OCI-LY1 (cell line): Measurements from ENCODE around the gene BAG3.

Experiments used
- H2AFZ ChIP-seq: fragments of 200-600 bp; sonication (generic), shearing (Covaris generic); 2 replicates; pipeline ENCODE4 v1.6.0; 2014; ENCODE audit warnings: antibody characterized with exemption, mild to moderate bottlenecking, low read length
- H3F3A ChIP-seq: fragments of 200-600 bp; sonication (generic), shearing (Covaris generic); 2 replicates; pipeline ENCODE4 v1.6.0; 2014; ENCODE audit warnings: mild to moderate bottlenecking, antibody characterized with exemption, low read length, moderate library complexity; ENCODE audit not compliant: insufficient read depth
- H3K27ac ChIP-seq: fragments of 200-600 bp; sonication (generic); 2 replicates; pipeline ENCODE4 v1.5.1; 2014; ENCODE audit warnings: low read length, mixed run types, mild to moderate bottlenecking, low read depth; ENCODE audit not compliant: poor library complexity, severe bottlenecking
- H3K27me3 ChIP-seq: fragments of 200-600 bp; sonication (generic); 2 replicates; pipeline ENCODE4 v1.6.0; 2014; ENCODE audit warnings: antibody characterized with exemption, mild to moderate bottlenecking, low read length, moderate library complexity; ENCODE audit not compliant: insufficient read depth
- H3K36me3 ChIP-seq: fragments of 200-600 bp; sonication (generic); 2 replicates; pipeline ENCODE4 v1.6.1; 2014; ENCODE audit warnings: mild to moderate bottlenecking, antibody characterized with exemption, low read length, moderate library complexity, mixed read lengths; ENCODE audit not compliant: insufficient read depth
- H3K4me1 ChIP-seq: fragments of 200-600 bp; sonication (generic); 2 replicates; pipeline ENCODE4 v1.5.1; 2014; ENCODE audit warnings: mild to moderate bottlenecking, low read length, moderate library complexity; ENCODE audit not compliant: insufficient read depth, severe bottlenecking
- H3K4me2 ChIP-seq: fragments of 200-600 bp; sonication (generic), shearing (Covaris generic); 2 replicates; pipeline ENCODE4 v1.6.1; 2014; ENCODE audit warnings: low read length
- H3K4me3 ChIP-seq: fragments of 200-600 bp; sonication (generic); 2 replicates; pipeline ENCODE4 v1.5.1; 2014; ENCODE audit warnings: low read length, low read depth, mild to moderate bottlenecking, mixed read lengths; ENCODE audit not compliant: poor library complexity, severe bottlenecking
- H3K79me2 ChIP-seq: fragments of 200-600 bp; shearing (Covaris generic); 2 replicates; pipeline ENCODE4 v1.6.1; 2016; ENCODE audit warnings: mixed run types, low read length, mixed read lengths; ENCODE audit not compliant: insufficient read depth
- H3K9ac ChIP-seq: fragments of 200-600 bp; sonication (generic), shearing (Covaris generic); 2 replicates; pipeline ENCODE4 v1.6.1; 2014; ENCODE audit warnings: mild to moderate bottlenecking, low read length, mixed read lengths
- H3K9me2 ChIP-seq: fragments of 200-600 bp; sonication (generic), shearing (Covaris generic); 2 replicates; pipeline ENCODE4 v1.6.1; 2014; ENCODE audit warnings: low read depth, mild to moderate bottlenecking, low read length, mixed read lengths
- H3K9me3 ChIP-seq: fragments of 200-600 bp; shearing (Covaris generic); 2 replicates; pipeline ENCODE4 v1.6.1; 2014; ENCODE audit warnings: low read length, mixed read lengths
- H4K20me1 ChIP-seq: fragments of 200-600 bp; sonication (generic), shearing (Covaris generic); 2 replicates; pipeline ENCODE4 v1.6.0; 2016; ENCODE audit warnings: mild to moderate bottlenecking, low read length; ENCODE audit not compliant: insufficient read depth
- EZH2 ChIP-seq: fragments of 200-600 bp; sonication (generic), shearing (Covaris generic); IDR thresholded peaks from 2 replicates; pipeline ENCODE4 v1.8.0; 2017; ENCODE audit warnings: borderline replicate concordance, mixed run types, mild to moderate bottlenecking, antibody characterized with exemption, low read length, moderate library complexity, mixed read lengths
- TF ChIP-seq, protein P1 (sequence below): fragments of 200-600 bp; sonication (generic), shearing (Covaris generic); IDR thresholded peaks from 2 replicates; pipeline ENCODE4 v1.5.1; 2017; ENCODE audit warnings: mild to moderate bottlenecking, antibody characterized with exemption, low read length, moderate library complexity, mixed read lengths

Gene BAG3

DNA sequence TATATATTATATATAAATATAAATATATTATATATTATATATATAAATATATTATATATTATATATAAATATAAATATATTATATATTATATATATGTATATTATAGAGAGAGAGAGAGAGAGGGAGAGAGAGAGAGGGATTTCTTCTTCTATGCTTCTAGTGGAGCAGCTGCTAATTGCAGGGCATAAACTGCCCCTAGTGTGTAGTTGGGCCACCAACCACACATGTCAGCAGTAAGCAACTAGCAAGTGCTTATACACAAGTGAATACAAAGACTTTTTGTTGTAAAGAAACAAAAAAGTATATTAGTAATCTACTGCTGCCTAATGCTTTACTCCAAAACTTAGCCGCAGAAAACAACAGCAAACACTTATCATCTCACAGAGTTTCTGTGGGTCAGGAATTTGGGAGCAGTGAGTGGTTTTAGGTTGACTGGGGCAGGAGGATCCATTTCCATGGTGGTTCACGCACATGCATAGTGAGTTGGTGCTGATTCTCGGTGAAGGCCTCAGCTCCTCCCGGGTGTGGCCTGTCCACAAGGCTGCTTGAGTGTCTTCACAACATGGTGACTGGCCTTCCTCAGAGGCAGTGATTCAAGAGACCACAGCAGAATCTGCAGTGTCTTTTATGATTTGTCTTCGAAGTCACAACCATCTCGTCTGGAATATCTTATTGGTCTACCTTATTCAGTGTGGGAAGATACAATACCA is 25.5 kb upstream of the BAG3 start:
- Histone ChIP-seq H3K4me2 (no peak overlapping the region), H3K27ac (no peak overlapping the region), H3F3A (no peaks in the 10 kb centered on the region), H3K4me1 (no peaks in the 10 kb centered on the region), H3K36me3 (no peaks in the 10 kb centered on the region), H4K20me1 (no peaks in the 10 kb centered on the region), H3K27me3 (no peaks in the 10 kb centered on the region), H3K4me3 (no peak overlapping the region), H2AFZ (no peak overlapping the region), H3K9me3 (no peaks in the 10 kb centered on the region), H3K9me2 (no peaks in the 10 kb centered on the region), H3K9ac (no peak overlapping the region), H3K79me2 (no peaks in the 10 kb centered on the region)
- TF ChIP-seq EZH2: no peak
- TF ChIP-seq, protein P1, sequence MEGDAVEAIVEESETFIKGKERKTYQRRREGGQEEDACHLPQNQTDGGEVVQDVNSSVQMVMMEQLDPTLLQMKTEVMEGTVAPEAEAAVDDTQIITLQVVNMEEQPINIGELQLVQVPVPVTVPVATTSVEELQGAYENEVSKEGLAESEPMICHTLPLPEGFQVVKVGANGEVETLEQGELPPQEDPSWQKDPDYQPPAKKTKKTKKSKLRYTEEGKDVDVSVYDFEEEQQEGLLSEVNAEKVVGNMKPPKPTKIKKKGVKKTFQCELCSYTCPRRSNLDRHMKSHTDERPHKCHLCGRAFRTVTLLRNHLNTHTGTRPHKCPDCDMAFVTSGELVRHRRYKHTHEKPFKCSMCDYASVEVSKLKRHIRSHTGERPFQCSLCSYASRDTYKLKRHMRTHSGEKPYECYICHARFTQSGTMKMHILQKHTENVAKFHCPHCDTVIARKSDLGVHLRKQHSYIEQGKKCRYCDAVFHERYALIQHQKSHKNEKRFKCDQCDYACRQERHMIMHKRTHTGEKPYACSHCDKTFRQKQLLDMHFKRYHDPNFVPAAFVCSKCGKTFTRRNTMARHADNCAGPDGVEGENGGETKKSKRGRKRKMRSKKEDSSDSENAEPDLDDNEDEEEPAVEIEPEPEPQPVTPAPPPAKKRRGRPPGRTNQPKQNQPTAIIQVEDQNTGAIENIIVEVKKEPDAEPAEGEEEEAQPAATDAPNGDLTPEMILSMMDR: no peak

DNA sequence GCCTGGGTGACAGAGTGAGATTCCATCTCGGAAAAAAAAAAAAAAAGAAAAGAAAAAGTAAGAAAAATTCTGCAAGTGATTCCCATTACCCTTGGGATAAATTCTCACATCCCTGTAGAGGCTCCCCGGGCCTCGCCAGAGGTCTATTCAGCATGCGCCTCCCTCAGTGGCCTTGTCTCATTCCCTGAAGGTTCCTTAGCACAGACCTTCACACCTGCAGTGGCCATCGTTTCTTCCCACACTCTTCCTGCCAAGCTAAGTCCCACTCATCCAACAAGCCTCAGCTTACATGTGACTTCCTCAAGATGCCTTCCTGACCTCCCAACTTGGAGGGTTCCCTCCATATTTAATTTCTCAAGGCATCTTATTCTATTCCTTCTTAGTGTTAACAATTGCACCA is 20.9 kb upstream of the BAG3 start:
- no peaks in the 10 kb centered on the region for H4K20me1 ChIP-seq
- H3K9me2 ChIP-seq: no peaks in the 10 kb centered on the region
- H3K79me2 ChIP-seq: no peaks in the 10 kb centered on the region
- no peak overlapping the region for H2AFZ ChIP-seq
- H3K9ac ChIP-seq: no peak overlapping the region
- no peaks in the 10 kb centered on the region for H3K9me3 ChIP-seq
- no peak overlapping the region for H3K27ac ChIP-seq
- no peak overlapping the region for H3K4me3 ChIP-seq
- no peaks in the 10 kb centered on the region for H3F3A ChIP-seq
- no peaks in the 10 kb centered on the region for H3K36me3 ChIP-seq
- no peaks in the 10 kb centered on the region for H3K4me1 ChIP-seq
- no peak for TF ChIP-seq EZH2
- TF ChIP-seq, protein P1: no peak
- H3K4me2 ChIP-seq: no peak overlapping the region
- no peaks in the 10 kb centered on the region for H3K27me3 ChIP-seq

DNA sequence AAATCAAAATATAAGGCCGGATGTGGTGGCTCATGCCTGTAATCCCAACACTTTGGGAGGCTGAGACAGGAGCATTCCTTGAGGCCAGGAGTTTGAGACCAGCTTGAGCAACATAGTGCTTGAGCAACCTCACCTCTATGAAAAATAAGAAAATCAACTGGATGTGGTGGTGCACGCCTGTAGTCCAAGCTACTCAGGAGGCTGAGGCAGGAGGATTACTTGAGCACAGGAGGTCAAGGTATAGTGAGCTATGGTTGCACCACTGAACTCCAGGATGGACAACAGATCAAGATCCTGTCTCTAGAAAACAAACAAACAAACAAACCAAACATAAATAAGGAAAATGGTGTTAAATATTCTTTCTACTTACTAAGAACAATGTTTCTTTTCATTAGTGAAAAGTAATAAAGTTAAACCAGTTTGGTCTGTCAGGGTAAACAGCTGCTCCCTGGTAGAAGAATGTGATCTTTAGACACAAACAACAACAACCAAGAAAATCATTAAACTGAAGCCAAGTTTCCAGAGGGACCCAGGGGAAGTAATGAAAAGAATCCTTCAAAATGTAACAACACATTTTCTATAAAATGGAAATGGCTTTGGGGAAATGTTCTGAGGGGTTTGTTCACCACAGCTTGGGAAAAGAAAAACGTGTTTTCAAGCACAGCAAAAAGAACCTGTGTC is 17.5 kb upstream of the BAG3 start:
- Histone ChIP-seq H3K36me3 (no peaks in the 10 kb centered on the region), H3K4me1 (no peaks in the 10 kb centered on the region)
- TF ChIP-seq, protein P1: no peak
- no peak for TF ChIP-seq EZH2

More for the DNA sequence above, 17.5 kb upstream of the BAG3 start:
- Histone ChIP-seq H3K9ac (no peak overlapping the region), H3K4me2 (no peak overlapping the region), H4K20me1 (no peaks in the 10 kb centered on the region), H3K79me2 (no peaks in the 10 kb centered on the region), H3K27ac (no peak overlapping the region), H3K27me3 (no peaks in the 10 kb centered on the region), H3K9me3 (no peaks in the 10 kb centered on the region), H3K4me3 (no peak overlapping the region), H3K9me2 (no peaks in the 10 kb centered on the region), H2AFZ (no peak overlapping the region), H3F3A (no peaks in the 10 kb centered on the region)
